HG03159 (cell line): ENCODE data around the gene LRRK2.

Experiments
- ATAC-seq: cut with Tn5 transposase; IDR thresholded peaks from one replicate; pipeline ENCODE4 v1.9.1; 2021; ENCODE audit warnings: mild to moderate bottlenecking, moderate library complexity; ENCODE audit not compliant: unreplicated experiment

Gene LRRK2

DNA sequence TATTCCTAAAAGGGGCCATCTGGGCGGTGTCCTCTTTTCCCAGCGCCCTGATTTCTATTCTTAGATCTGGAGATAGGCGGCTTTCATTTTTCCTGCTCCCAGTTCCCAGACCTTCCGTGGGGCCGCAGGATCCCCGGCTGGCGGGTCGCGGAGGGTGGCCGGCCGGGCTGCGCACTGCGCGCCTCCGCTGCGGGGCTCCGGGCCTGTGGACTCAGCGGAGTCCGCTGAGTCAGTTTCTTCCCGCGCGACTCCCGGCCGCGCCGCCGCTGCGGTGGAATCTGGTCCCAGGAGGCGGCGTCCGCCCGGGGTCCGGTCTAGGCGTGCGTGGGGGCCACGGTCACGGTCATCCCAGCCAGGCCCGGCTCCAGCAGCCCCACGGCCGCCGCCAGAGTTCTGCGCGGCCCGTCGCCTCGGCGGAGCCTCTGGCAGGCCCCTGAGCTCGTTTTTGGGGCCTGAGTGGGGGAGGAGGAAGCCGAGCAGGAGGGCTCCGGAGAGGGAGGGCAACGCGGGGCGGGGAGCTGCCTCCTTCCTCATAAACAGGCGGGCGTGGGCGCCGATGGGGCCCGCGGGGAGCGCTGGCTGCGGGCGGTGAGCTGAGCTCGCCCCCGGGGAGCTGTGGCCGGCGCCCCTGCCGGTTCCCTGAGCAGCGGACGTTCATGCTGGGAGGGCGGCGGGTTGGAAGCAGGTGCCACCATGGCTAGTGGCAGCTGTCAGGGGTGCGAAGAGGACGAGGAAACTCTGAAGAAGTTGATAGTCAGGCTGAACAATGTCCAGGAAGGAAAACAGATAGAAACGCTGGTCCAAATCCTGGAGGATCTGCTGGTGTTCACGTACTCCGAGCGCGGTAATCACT lies at the start of gene LRRK2:
LRRK2 (plus strand) TSS at position 559 of the 853 bp plus-strand sequence; CDS start at position 694, 135 bp downstream.
- ATAC-seq = peak; percentile 62

DNA sequence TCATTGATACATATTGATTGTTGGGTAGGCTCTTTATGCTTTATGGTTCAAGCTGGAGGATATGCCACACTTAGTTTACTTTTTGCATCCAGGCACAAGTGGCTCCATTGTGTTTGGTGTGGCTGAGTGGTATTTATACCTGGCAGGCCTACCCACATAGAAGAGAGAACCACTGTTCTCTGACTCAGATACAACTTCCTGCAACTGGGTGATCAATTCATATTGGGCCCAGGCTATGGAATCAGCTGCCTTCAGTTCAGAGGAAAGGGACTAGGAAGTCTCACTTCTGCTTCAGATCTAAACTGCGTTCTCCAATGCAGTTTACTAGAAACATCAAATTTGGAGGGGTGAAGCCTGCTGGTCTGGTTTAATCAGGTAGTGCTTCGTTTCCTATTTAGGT lies 49.8 kb upstream of the LRRK2 start:
- no peak for ATAC-seq

DNA sequence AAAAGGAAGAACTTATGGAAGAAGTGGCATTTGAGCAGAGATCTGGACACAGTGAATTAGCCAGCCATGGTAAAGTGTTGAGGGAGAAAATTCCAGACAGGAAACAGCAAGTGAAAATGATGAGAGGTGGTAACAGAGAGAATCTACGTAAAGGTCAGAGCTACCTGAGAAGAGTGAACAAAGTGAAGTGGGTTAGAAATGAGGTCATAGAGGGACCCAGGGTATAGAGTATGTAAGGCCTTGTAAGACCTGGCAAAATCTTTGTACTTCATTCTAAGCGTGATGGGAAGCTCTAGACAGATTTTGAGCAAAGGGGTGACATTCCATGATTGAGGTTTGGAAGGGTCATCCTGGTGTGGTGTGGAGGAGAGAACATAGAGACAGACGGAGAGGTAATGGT lies 49.3 kb upstream of the LRRK2 start:
- no peak for ATAC-seq

DNA sequence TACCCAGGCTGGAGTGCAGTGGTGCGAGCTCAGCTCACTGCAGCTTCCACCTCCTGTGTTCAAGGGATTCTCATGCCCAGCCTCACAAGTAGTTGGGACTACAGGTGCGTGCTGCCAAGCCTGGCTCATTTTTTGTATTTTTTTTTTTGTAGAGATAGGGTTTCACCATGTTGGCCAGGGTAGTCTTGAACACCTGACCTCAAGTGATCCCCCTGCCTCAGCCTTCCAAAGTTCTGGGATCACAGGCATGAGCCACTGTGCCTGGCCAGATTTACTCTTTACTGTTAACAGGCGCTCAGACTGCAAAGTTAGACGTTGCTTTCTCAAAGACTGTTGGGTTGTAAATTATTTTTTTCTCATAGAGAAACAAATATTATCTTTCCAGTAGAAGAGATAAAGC lies 46.1 kb upstream of the LRRK2 start:
- no peak for ATAC-seq

DNA sequence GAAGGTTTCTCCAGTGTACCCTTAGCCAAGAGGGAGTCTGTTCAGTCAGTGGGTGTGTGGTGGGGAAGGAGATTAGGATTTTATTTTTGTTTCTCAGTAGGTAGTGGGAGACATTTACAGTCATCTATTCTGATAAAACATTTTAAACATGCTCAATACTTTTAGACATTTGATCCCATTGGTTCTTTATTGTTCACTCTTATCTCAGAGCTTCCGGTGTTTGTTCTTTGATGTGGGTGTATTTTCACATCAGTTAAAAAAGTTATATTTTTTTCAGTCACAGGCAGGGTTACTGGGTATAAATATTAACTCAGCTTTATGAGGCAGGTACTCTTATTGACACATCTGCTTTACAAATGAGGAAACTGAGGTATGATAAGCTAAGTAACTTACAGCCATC lies 43.3 kb upstream of the LRRK2 start:
- ATAC-seq = no peak

DNA sequence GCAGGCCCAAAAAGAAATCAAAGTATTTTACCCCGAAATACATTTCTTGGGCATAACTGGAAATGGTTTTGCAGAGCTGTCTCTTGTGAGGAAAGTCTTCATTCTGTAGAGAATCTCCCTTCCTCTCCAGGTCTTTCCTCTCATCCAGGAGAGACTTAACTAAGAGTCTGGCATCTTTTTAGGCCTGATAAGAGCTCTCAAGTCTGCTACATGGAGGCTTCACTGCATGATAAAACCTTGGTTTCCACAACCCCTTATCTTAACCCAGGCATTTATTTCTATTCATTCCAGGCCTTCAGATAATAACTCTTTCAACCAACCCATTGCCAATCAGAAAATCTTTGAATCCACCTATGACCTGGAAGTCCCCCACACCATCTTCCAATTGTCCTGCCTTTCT lies 41.1 kb upstream of the LRRK2 start:
- no peak for ATAC-seq

DNA sequence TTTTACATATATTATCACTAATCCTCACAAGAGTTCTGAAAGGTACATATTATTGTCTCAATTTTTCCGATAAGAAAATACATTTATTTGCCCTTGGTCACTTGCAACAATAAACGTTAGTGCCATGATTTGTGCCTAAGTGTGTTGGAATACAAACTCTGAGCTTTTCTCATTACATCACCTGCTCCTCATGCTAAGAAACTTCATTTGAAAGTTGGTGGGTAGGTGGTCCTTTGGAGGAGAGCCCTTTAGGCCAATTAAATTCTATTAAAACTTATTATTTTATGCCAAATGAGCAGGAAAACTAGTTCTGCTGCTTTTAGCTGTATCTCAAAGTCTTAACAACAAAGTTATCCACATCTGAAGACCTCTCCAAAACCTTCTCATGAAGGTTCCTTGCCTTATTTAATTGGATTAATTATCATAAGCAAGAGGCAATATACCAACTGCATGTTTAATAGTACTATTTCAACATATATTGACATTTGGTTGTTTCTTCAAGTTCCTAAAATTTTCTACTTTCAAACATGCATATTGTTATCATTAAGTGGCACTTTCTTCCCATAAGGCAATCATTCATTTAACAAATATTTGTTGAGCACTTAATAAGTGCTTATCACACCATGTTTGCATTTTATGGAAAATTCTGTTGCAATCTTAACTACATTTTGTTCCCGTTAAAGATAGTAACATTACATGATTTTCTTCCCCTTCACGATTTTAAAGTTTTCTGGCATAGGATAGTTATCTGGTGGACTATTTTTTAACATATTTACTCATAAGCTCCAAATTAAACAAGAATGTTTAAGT lies 40.1 kb upstream of the LRRK2 start:
- no peak for ATAC-seq

DNA sequence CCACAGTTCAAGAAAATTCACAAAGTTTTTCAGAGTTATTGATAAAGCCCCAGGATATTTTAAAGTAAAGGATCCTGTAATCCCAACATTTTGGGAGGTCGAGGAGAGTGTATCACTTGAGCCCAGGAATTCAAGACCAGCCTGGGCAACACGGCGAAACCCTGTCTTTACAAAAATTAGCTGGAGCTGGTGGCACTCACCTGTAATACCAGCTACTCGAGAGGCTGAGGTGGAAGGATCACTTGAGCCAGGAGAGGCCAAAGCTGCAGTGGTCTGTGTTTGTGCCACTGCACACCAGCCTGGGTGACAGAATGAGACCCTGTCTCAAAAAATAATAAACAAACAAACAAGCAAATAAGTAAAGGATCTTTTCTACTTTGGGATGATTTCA lies 39.5 kb upstream of the LRRK2 start:
- no peak for ATAC-seq

DNA sequence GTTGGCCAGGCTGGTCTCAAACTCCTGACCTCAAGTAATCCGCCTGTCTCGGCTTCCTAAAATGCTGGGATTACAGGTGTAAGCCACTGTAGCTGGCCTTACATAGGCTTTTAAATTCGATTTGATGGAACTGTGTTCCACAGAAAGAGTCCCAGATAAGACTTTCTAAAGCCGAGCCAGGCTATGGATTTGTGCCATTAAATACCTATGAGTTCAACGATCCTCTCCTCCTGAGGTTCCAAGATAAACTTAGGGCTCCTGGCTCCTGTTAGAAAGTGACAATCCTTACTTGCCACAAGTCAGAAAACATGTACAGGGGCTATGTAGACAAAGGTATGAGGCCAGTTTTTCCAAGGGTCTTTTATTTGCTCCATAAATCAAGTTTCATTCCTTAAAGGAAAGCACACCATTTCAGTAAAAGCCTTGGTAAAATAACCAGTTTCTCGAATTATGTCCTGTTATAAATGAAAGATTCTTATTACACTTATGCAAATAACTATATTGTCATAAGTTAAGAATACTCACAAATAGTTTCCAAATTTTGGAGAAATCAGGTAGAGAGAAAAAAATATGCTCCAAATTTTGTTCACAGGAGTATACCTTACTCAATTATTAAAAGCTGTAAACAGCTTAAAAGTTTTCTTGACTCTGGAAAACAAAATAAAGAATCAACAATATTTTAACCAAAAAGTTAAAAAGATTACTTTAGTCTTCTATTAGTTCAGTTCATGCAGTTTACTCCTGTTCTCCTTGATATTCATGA lies 36.1 kb upstream of the LRRK2 start:
- no peak for ATAC-seq

DNA sequence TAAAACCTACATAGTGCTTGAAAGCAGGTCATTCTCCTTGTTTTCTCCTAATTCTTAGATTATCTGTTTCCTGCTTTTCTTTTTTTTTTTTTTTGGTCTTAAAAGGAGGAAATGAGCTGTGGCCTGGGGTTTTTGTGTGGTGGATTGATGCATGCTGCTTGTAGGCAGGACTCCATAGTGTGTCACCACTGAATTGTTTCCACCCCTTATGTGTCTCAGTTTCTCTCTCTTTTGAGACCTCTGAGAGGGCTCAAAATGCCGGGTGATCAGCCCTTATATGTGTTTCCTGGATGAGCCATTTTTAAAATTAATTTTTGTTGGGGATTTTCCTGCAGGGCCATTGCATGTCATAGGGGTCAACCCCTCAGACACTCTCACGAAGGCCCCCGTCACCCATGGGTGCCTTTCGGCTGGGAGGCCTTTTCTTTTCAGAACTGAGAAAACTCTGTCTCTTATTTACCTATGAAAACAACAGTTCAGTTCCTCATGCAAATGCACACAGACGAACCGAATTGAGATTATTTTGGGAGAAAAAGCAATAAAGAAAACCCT lies 32.0 kb upstream of the LRRK2 start:
- peak; percentile 98 for ATAC-seq

DNA sequence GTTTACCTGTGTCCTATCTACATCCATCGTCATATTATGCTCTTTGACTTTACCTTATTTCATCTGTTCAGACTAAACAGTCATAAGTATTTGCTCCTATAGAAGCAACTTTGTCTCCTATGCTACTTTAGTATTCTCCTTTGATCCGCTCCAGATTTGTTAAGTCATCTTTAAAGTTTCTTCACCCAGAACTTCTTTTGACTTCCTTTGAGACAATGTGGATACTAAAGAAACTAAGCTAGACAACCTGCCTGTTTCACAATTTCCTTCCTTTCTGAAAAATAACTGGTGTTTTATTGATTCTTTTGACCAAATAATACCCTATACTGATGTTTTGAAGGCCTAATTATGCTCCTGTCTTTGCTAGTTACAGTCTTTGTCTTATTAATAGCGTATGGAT lies 30.0 kb upstream of the LRRK2 start:
- no peak for ATAC-seq

DNA sequence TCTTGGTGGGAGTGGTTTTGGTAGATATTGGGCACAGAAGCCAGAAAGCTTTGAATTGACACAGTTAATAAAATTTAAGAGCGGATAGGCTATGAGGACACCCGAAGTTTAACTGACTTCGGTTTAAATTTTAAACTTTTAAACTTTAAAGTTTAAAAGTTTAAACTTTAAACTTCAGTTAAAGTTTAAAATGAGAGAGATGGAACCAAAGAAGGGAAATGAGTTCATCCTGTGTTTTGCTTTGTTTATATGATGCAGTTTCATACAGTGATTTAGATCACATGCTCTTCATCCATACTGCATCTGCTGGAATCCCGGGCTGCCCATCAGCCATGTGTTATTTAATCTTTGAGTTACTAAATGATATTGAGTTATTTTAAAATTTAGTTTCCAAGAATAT lies 27.2 kb upstream of the LRRK2 start:
- ATAC-seq = no peak

DNA sequence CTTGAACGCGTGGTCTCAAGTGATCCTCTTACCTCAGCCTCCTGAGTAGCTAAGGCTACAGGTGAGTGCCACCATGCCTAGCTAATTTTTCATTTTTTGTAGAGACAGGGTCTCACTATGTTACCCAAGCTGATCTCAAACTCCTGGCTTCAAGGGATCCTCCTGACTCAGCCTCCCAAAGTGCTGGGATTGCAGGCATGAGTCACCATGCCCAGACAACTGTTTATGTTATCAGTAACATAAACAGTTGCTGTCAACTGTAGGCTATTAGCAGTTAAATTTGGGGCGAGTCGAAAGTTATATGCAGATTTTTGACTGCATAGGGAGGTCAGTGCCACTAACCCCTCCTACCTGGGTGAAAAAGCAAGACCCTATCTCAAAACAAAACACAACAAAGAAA lies 26.2 kb upstream of the LRRK2 start:
- no peak for ATAC-seq

DNA sequence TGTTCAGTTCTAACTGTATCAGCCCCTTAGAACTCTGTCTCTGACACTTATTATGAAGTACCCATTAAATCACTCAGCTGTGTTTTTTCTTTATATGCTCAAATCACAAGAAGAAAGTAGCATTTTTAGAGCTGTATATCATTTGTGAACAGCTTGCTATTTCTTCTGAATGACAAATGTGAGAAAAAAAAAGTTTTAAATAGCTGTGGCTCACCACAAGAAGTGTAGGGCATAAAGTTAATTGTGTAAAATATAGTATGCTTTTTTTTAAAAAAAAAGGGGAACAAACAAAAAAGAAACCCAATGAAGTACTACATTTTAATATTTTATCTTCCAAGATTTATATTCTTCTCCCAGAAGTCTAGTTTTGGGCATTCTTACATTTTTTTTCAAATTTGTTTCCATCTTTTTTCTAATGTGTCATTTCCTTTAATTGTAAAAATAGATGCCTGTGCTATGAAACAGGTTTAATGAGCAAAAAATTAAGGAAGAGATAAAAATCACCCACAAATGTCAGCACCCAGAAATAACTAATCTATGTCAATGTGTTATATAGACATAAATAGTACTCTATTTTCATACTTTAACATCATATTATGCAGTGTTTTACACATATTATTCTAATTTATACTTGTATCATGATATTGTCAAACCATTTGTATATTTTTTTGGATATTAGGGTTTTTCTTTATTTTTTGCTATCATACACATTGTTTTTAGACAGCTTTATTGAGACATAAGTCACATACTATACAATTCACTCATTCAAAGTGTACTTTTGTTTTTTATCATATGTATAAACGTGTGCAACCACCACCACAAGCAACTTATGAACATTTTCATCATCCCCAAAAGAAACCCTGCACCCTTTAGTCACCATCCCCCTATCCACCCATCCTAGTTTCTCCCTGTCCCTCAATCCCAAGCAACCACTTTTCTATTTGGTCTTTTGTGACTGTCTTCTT lies 22.4 kb upstream of the LRRK2 start:
- no peak for ATAC-seq

DNA sequence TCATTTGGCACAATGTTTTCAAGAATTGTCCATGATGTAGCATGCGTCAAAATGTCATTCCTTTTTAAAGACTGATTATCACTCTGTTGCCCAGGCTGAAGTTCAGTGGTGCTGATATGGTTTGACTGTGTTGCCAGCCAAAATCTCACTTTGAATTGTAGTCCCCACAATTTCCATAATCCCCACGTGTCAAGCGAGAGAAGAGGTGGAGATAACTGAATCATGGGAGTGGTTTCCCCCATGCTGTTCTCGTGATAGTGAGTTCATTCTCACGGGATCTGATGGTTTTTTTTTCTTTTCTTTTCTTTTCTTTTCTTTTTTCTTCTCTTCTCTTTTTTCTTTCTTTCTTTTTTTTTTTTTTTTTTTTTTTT lies 21.8 kb upstream of the LRRK2 start:
- no peak for ATAC-seq

DNA sequence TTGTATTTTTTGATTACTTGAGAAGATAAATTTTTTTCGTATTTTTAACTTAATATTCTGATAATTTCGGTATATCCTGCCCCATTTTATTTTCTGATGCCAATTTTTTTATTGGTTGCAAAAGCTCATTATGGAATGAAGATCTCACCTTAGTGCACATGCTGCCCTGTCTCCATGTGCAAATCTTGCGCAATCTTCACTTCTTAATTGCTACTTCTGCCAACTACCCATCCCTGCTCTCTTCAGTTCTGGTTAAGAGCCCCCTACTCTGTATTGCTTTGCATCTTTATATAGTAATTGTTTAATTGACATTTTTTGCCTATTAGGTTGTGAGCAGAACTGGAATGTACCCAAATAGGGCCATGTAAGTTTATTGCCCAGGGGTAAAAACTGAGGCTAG lies 20.5 kb upstream of the LRRK2 start:
- ATAC-seq = no peak

DNA sequence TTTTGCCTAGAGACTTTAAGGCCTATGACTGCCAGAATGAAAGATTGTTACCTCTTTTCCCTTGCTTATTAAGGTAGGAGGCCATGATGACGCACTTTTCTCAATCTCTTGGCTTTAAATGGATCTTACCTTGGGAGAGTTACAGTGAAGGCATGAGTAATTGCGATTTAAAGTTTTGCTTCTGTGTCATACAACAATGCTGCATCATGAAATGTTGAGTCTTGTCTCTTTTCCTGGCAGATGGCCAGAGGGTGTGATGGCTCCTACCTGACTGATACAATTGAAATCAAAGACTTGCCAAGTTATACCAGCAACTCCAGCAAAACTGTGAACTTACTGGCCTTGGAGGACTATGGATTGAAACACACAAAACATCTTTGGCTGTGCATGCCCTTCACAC lies 17.2 kb upstream of the LRRK2 start:
- ATAC-seq = no peak

DNA sequence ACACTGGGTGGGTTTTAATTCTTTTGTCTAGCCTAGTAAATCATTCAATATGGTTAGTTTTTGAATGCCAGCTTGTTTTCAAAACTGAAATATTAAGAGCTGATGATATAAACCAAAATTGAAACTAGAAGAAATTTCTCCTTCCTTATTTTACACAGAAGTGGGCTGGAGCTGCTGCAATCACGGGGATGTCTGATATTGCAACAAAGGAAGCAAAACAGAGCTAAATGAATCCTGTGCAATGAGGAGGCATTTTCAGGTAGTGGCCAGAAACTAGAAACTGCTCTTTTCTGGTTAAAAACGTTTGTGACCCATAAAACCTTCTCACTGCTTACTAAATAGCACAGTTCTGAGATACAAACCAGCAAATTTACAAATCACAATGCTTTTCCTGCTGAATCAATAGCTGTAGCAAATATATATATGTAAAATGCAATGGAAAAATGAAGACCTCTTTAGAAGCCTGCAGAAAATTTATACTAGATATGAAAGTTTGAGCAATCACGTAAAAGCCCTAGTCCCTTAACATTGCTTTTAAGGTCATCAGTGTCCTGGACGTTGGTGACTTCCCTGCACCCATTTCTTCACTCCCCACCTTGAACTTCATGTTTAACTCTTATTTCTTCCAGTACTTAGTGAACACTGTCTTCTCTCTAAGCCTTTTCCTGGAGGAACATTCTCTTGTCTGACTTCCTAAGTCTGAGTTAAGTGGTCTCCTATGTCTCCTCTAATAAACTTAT lies 15.9 kb upstream of the LRRK2 start:
- peak; percentile 96 for ATAC-seq

DNA sequence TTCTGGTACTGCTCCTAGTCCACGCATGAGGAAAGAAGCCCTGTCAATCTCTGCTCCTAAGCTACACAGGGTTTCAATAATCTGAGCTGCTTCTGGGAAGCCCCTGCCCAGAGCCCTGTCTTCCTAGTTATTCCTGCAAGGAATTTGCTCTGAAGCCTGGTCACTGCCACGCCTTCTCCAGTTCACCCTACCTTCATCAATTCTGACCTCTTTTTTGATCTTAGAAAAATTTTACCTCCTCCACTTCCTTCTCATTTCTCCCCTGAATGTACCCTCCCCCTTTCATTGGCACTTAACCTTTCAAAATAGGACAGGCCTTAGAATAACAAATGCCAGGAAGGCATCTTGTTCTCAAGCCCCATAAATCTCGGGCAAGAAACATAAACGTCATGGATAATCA lies 14.9 kb upstream of the LRRK2 start:
- no peak for ATAC-seq
